Activated CD4-positive, alpha-beta memory T cell treated with anti-CD3 and anti-CD28 coated beads for 36 hours (primary cell): ENCODE results near the gene SLC2A13. TPM values are rescaled to one million over a fixed set of nuclear protein-coding genes. Genes with fewer than 3 reads are reported as not detected.

Source experiments
- CTCF ChIA-PET: fragments of 350-600 bp; sonication (Branson Sonifier 250); formaldehyde crosslinking; loops from one replicate; lab custom pipeline; 2021; ENCODE audit warnings: antibody characterized with exemption, inconsistent platforms; lab: Charles Lee
- POLR2A ChIA-PET: fragments of 350-600 bp; sonication (Branson Sonifier 250); formaldehyde crosslinking; loops from one replicate; lab custom pipeline; 2021; ENCODE audit warnings: antibody characterized with exemption; lab: Charles Lee
- DNase-seq: peaks from one replicate; pipeline ENCODE4 v3.0.0-alpha.2; 2020
- H3K27ac Mint-ChIP-seq: one replicate; pipeline ENCODE4 v1.8.0; 2021; ENCODE audit warnings: mixed read lengths
- H3K27me3 Mint-ChIP-seq: one replicate; pipeline ENCODE4 v1.8.0; 2021; ENCODE audit warnings: mixed read lengths
- H3K36me3 Mint-ChIP-seq: one replicate; pipeline ENCODE4 v1.8.0; 2021; ENCODE audit warnings: mixed read lengths
- H3K4me1 Mint-ChIP-seq: one replicate; pipeline ENCODE4 v1.8.0; 2021; ENCODE audit warnings: low read depth, mixed read lengths
- H3K4me3 Mint-ChIP-seq: one replicate; pipeline ENCODE4 v1.8.0; 2021; ENCODE audit warnings: mild to moderate bottlenecking, mixed read lengths
- H3K9me3 Mint-ChIP-seq: one replicate; pipeline ENCODE4 v1.8.0; 2021; ENCODE audit warnings: mixed read lengths
- intact Hi-C: fragments of 100-400 bp; cut with micrococcal nuclease; formaldehyde crosslinking; loops from one replicate; pipeline ENCODE4 v1.15.1; 2023
- total RNA-seq, 2 experiments: library from RNA; stranded (reverse); gene quantifications; one replicate each; pipeline ENCODE4 v1.2.3, GENCODE V29; 2021

SLC2A13 gene
- total RNA-seq, 2 experiments from 2014 or later: 3.4 to 3.8 TPM

DNA sequence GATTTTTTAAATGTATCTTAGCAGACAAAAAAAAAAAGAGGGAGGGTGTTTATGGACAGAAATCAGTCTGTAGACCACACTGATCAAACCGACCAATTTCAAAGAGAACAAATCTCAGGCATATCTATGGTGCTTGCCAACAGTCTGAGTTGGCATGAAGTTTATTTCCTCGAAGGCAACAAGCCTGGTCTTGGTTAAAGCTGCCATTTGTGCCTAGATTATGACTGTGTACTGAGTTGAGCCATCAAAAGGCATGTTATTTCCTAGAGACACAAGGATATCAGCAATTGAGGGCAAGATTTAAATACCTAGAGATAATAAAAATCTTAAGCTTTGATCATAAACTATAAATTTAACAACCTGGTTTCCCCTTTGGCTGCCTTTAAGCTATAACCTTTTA lies 119.2 kb downstream of the SLC2A13 start:
- POLR2A ChIA-PET: no interaction called here
- no peaks in the 10 kb centered on the region for H3K36me3 Mint-ChIP-seq
- no peaks in the 10 kb centered on the region for H3K9me3 Mint-ChIP-seq
- H3K4me1 Mint-ChIP-seq: no peaks in the 10 kb centered on the region
- H3K4me3 Mint-ChIP-seq: no peak overlapping the region
- no peak overlapping the region for H3K27ac Mint-ChIP-seq
- CTCF ChIA-PET: interaction anchor here (0.6 to 1.4 kb wide), 2 partner anchors 24 to 75 kb away, joined by 3 to 5 read pairs; no protein-coding TSS in a partner anchor
- intact Hi-C loops: no loop called here
- H3K27me3 Mint-ChIP-seq: no peaks in the 10 kb centered on the region
- no peak for DNase-seq

DNA sequence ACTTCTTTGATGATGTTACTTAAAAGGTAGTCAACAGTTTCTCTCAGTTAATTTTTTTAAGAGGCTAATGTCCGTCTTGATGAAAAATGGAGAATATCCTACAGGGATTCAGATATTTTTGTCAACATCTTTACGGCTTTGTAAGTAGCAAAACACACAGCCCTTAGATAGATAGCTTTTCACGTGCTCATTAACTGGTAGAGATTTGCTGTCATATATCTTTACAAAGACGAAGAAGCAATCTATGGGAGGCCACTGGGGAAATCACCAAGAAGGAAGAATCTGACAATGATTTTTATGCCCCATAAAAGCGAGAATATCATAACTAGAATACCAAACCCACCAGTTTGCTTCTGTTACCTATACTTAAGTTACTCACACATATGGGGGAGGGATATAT lies 121.2 kb downstream of the SLC2A13 start:
- H3K4me3 Mint-ChIP-seq: no peak overlapping the region
- H3K36me3 Mint-ChIP-seq: no peaks in the 10 kb centered on the region
- no peaks in the 10 kb centered on the region for H3K27me3 Mint-ChIP-seq
- ChIA-PET CTCF (no interaction called here), POLR2A (no interaction called here)
- no peaks in the 10 kb centered on the region for H3K9me3 Mint-ChIP-seq
- no peak overlapping the region for H3K27ac Mint-ChIP-seq
- intact Hi-C loops: no loop called here
- H3K4me1 Mint-ChIP-seq: no peaks in the 10 kb centered on the region
- DNase-seq: no peak

DNA sequence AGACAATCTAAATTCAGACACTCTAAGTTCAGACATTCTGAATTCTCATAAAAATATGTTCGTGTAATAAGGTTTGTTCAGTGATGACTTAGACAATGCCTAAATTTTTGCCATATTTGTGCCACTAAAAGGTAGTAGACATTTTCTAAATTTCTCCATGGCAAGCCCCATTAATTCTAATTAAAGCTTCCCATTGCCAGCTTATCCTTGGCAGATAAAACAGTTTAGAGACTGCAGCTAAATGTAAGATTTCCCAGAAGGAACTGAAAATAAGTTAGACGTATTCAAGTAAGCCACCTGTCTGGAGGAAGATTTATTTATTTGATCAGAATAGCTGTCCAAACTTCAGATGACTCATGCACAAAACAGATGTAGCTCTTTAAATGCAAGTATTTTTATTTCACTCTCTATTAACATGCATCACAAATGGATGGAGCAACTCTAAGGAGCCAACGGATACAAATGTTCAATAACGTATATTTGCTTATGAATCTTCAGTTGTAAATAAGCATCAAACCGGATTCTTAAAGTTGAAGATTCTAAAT lies 130.4 kb downstream of the SLC2A13 start:
- peaks cover 2% of the 10 kb centered on the region for H3K9me3 Mint-ChIP-seq
- DNase-seq: no peak
- H3K27ac Mint-ChIP-seq: no peak overlapping the region
- H3K36me3 Mint-ChIP-seq: peaks cover 2% of the 10 kb centered on the region
- H3K27me3 Mint-ChIP-seq: no peaks in the 10 kb centered on the region
- no peak overlapping the region for H3K4me3 Mint-ChIP-seq
- POLR2A ChIA-PET: no interaction called here
- H3K4me1 Mint-ChIP-seq: no peaks in the 10 kb centered on the region
- intact Hi-C loops: no loop called here
- CTCF ChIA-PET: interaction anchor here (0.7 to 0.9 kb wide), 3 partner anchors 15 to 162 kb away, joined by 3 to 4 read pairs (median 3); no protein-coding TSS in a partner anchor

DNA sequence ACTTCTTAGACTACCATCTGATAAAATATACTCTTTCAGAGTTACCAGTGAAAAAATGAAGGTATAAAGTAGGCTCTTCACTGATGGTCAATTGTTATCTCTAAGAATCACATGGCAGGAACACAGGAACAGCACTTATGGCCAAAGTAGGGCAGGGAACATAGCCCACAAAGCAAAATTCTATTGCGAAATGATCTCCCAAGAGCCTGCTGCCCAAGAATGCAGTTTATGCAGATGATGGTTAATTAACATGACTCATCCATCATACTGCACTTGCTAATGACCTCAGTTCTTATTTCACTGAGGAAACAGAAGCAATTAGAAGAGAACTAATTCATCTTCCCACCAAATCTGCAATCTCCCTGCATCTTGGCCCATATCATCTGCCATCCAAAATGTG lies 133.8 kb downstream of the SLC2A13 start:
- POLR2A ChIA-PET: no interaction called here
- H3K27ac Mint-ChIP-seq: no peak overlapping the region

DNA sequence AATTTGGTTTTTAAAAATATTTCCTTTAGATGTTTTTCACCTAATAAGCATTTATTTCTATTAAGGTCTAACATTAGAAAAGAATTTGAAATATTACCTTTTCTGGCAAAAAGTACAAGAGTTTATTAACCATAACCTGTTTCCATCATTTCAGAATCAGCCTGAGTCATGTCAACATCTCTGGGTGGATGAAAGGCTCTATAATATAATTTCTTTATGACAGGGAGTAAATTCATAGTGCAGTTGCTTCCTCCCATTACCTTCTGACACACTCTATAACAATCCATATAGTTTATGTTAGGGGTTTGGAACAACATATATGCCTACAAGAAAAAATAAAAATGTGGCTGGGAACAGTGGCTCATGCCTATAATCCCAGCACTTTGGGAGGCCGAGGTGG lies 134.5 kb downstream of the SLC2A13 start:
- DNase-seq: no peak
- Mint-ChIP-seq H3K27ac (no peak overlapping the region), H3K9me3 (peaks cover 6% of the 10 kb centered on the region), H3K4me1 (no peaks in the 10 kb centered on the region), H3K4me3 (no peak overlapping the region), H3K27me3 (no peaks in the 10 kb centered on the region), H3K36me3 (peaks cover 4% of the 10 kb centered on the region)
- POLR2A ChIA-PET: no interaction called here
- intact Hi-C loops: no loop called here
- CTCF ChIA-PET: no interaction called here

More for the DNA sequence above, 133.8 kb downstream of the SLC2A13 start:
- Mint-ChIP-seq H3K27me3 (no peaks in the 10 kb centered on the region), H3K4me3 (no peak overlapping the region), H3K4me1 (no peaks in the 10 kb centered on the region), H3K36me3 (peaks cover 4% of the 10 kb centered on the region), H3K9me3 (peaks cover 6% of the 10 kb centered on the region)
- CTCF ChIA-PET: no interaction called here
- DNase-seq: no peak
- intact Hi-C loops: no loop called here

DNA sequence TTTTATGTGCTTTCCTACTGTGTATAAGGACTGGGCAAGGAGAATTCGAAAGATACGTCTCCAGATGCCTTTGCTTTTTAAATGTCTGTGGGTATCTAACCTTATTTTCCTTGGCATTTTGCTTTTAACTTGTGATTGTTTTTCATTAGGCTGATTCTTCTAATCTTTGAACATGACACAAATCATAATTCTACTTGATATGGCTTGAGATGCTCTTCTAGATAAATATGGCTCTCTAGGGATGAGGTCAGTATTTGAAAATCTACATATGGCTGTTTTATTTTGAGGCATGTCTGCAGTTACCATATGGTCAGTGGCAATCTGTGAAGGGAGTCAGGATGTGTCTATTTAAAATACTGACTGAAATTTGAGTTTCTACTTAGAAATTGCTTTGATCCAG lies 139.2 kb downstream of the SLC2A13 start:
- no peak for DNase-seq
- intact Hi-C loops: no loop called here
- Mint-ChIP-seq H3K36me3 (peaks cover 4% of the 10 kb centered on the region), H3K9me3 (peaks cover 6% of the 10 kb centered on the region), H3K4me1 (no peaks in the 10 kb centered on the region), H3K27me3 (no peaks in the 10 kb centered on the region), H3K27ac (no peak overlapping the region), H3K4me3 (no peak overlapping the region)
- CTCF ChIA-PET: no interaction called here
- POLR2A ChIA-PET: no interaction called here

DNA sequence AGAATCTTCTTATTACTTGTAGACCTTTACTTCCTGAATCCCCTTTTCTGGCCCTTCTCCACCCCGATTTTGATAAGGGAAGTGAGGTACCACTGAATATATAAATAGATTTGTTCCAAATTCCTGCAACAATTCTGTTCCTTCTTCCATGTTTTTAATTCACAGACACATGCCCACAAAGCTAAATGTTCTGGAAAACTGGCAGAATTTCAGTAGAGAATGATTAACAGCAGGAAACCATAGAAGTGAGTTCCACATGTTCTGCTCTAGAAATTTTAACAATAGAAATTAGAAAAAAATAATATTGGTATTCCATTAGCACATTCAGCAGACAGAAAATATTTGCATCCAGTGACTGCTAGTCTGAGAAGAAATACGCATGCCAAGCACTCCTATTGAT lies 139.6 kb downstream of the SLC2A13 start:
- no peak for DNase-seq
- POLR2A ChIA-PET: no interaction called here
- H3K27me3 Mint-ChIP-seq: no peaks in the 10 kb centered on the region
- H3K4me1 Mint-ChIP-seq: no peaks in the 10 kb centered on the region
- CTCF ChIA-PET: no interaction called here
- no peak overlapping the region for H3K27ac Mint-ChIP-seq
- intact Hi-C loops: no loop called here
- H3K36me3 Mint-ChIP-seq: peaks cover 4% of the 10 kb centered on the region
- H3K4me3 Mint-ChIP-seq: no peak overlapping the region
- H3K9me3 Mint-ChIP-seq: peaks cover 6% of the 10 kb centered on the region

DNA sequence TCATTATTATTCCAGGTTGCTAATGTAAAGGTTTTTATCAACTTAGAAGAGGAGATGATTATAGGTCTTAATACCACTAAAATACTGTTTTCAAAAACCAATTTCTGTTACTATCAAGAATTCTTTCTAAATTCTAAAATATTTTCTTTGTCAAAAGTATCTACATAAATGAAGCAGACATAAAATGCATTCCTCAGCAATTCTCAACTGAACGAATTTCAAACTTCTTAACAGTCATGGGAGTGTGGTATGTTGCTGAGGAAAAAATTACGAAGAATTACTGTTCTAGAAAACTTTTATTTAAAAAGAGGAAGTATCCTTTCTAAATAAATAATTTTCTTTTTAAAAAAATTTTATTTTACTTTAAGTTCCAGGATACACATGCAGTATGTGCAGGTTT lies 146.4 kb downstream of the SLC2A13 start:
- Mint-ChIP-seq H3K27me3 (no peaks in the 10 kb centered on the region), H3K9me3 (no peaks in the 10 kb centered on the region), H3K27ac (no peak overlapping the region), H3K4me3 (no peak overlapping the region), H3K4me1 (no peaks in the 10 kb centered on the region), H3K36me3 (no peaks in the 10 kb centered on the region)
- ChIA-PET POLR2A (no interaction called here), CTCF (interaction anchor here (0.9 kb wide), 1 partner anchor 31 kb away, joined by 3 read pairs; no protein-coding TSS in a partner anchor)
- intact Hi-C loops: no loop called here
- no peak for DNase-seq

DNA sequence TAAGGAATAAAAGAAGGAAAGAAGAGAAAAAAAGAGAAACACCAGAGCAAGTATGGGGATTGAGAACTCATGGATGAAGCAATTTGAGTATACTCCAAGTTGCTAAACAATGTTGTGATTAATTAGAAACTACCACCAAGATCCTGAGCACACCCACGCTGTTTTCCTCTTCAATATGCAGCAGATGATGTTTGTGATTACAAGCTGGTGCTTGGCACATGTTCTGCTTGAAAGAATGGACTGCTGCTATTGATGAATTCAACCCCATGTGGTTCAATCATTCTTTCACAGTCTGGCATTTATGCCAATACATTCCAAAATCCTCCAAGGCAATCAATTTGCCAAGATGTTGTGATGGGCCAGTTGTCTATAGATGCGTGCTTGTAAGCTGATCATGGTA lies 146.8 kb downstream of the SLC2A13 start:
- ChIA-PET POLR2A (no interaction called here), CTCF (no interaction called here)
- H3K4me1 Mint-ChIP-seq: no peaks in the 10 kb centered on the region
- DNase-seq: no peak
- no peak overlapping the region for H3K4me3 Mint-ChIP-seq
- H3K27ac Mint-ChIP-seq: no peak overlapping the region
- H3K36me3 Mint-ChIP-seq: no peaks in the 10 kb centered on the region
- H3K27me3 Mint-ChIP-seq: no peaks in the 10 kb centered on the region
- intact Hi-C loops: no loop called here
- H3K9me3 Mint-ChIP-seq: no peaks in the 10 kb centered on the region

DNA sequence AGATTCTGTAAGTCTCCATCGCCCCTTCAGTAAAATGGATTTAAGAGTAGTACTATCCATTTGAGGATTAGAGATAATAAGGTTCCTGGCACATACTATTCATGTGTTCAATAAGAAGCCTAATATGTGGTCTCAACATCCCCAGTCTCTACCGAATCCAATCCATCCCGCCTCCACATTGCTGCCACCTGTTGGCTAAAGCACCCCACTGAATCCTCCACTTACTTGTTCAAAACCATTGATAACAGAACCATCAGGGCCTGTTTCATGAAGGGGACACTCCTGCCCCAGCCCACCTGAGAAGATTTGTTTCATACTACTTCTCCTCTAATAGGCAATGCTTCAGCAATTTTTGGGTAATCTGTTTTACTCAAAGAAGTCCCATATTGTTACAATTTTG lies 147.5 kb downstream of the SLC2A13 start:
- ChIA-PET CTCF (no interaction called here), POLR2A (no interaction called here)
- Mint-ChIP-seq H3K27me3 (no peaks in the 10 kb centered on the region), H3K4me3 (no peak overlapping the region), H3K36me3 (no peaks in the 10 kb centered on the region), H3K4me1 (no peaks in the 10 kb centered on the region), H3K9me3 (no peaks in the 10 kb centered on the region), H3K27ac (no peak overlapping the region)
- DNase-seq: no peak
- intact Hi-C loops: no loop called here

DNA sequence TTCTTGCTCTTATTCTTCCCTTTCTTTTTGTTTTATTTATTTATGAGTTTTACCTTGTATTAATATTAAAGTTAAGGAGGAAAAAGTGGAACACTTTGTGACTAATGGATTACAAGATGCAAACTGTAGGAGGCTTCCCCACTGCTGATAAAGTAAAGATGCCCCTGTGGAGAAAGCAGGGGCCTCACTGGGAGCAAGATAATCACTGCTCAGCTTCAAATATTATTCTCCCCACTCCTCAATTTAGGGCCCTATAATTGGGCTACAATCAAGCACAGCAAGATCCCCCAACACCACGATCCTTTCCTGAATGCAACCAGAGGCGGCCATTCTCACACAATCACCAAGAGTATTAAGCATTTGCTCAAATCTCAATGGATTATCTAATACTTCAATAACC lies 149.2 kb downstream of the SLC2A13 start:
- no peaks in the 10 kb centered on the region for H3K9me3 Mint-ChIP-seq
- POLR2A ChIA-PET: no interaction called here
- no peak for DNase-seq
- no peak overlapping the region for H3K27ac Mint-ChIP-seq
- H3K4me3 Mint-ChIP-seq: no peak overlapping the region
- CTCF ChIA-PET: no interaction called here
- intact Hi-C loops: no loop called here
- H3K36me3 Mint-ChIP-seq: no peaks in the 10 kb centered on the region
- H3K27me3 Mint-ChIP-seq: no peaks in the 10 kb centered on the region
- H3K4me1 Mint-ChIP-seq: no peaks in the 10 kb centered on the region

DNA sequence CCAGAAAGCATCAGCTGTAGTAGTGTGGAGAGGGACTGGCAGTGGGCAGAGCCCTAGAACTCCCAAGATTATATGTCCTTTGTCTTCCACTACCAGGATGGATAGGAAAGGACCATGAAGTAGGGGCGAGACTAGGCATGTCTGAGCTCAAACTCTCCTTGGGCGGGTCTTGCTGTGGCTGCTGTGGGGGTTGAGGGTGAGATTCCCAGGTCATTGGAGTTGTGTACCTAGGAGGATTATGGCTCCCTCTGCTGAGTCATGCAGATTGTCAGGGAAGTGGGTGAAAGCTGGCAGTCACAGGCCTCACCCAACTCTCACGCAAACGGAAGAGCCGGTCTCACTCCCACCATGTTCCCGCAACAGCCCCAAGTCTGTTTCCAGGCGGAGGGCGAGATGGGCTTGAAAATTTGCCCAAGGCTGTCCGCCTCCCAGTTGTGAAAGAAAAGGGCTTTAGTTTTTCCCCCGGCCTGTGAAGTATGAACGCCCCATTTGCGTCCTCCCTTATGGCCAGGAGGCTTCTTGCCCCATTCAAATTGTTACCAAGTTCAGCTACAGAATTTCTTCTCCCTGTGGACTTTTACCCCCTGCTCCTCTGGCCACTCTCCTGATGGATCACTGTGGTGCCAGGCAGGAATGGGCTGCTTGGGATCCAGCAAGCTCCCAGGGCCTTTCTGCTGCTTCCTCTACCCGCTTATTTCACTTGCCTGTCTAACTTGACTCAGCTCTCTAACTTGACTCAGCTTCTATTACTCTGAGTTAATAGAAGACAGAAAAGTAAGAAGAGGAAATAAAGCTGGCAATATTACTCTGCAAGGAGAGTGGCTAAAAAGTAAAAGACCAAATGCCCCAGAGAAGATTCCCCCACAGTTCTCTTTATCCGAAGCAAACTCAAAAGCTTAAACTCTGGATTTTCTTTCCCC lies 159.3 kb downstream of the SLC2A13 start:
- H3K27me3 Mint-ChIP-seq: no peaks in the 10 kb centered on the region
- H3K4me3 Mint-ChIP-seq: no peak overlapping the region
- H3K9me3 Mint-ChIP-seq: peaks cover 6% of the 10 kb centered on the region
- ChIA-PET POLR2A (no interaction called here), CTCF (no interaction called here)
- peaks cover 4% of the 10 kb centered on the region for H3K36me3 Mint-ChIP-seq
- H3K4me1 Mint-ChIP-seq: no peaks in the 10 kb centered on the region
- intact Hi-C loops: no loop called here
- no peak for DNase-seq
- H3K27ac Mint-ChIP-seq: no peak overlapping the region

DNA sequence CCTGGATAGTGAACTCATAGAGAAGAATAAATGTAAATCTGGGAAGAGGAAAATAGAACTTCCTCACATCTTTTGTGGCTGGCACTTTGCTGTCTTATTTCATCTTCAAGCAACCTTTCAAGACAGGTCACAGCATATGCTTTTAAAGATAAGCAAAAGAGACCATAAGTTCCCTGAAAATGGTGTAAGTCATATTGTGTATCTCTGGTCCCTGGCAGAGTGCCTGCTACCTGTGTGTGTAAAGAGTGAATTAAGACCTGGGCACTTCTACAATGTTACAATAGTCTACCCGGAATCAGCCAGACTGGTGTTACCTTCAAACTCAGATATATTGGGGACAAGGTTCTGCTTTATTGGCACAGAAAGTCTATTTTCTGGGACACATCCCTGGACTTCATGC lies 168.8 kb downstream of the SLC2A13 start:
- peaks cover 10% of the 10 kb centered on the region for H3K9me3 Mint-ChIP-seq
- CTCF ChIA-PET: no interaction called here
- H3K4me3 Mint-ChIP-seq: no peak overlapping the region
- no peak for DNase-seq
- no peaks in the 10 kb centered on the region for H3K36me3 Mint-ChIP-seq
- no peak overlapping the region for H3K27ac Mint-ChIP-seq
- H3K4me1 Mint-ChIP-seq: no peaks in the 10 kb centered on the region
- no peaks in the 10 kb centered on the region for H3K27me3 Mint-ChIP-seq
- POLR2A ChIA-PET: no interaction called here
- intact Hi-C loops: no loop called here
